Endothelial cell of umbilical vein (primary cell): ENCODE data around the gene SPATA33. TPM values are rescaled to one million over a fixed set of nuclear protein-coding genes. Genes with fewer than 3 reads are reported as not detected.
A peak's percentile ranks its signal among the peaks of the same experiment; 100 is the strongest.

Experiments used
- BruUV-seq: library from RNA; stranded (reverse); fragments of 400-500 nt; replicated peaks from 2 replicates; lab custom pipeline; 2021; lab: Mats Ljungman, UMichigan
- CTCF ChIA-PET: fragments of 300-600, 350-600 bp; sonication (Branson Sonifier 250); formaldehyde crosslinking; loops from one replicate; lab custom pipeline; 2021; ENCODE audit warnings: antibody characterized with exemption, inconsistent platforms; lab: Charles Lee
- POLR2A ChIA-PET: fragments of 300-600, 350-600 bp; sonication (Branson Sonifier 250); formaldehyde crosslinking; loops from one replicate; lab custom pipeline; 2021; ENCODE audit warnings: antibody characterized with exemption, inconsistent platforms; lab: Charles Lee
- DNase-seq: peaks from one replicate; pipeline ENCODE4 v3.0.0-alpha.2; 2011; ENCODE audit warnings: low read depth, low spot score
- FAIRE-seq: peaks from 2 replicates; lab custom pipeline; 2011; peaks lifted over from hg19 to GRCh38; lab: Jason Lieb, UNC
- H2AFZ ChIP-seq: 2 replicates; pipeline ENCODE4 v1.6.0; 2012; ENCODE audit warnings: low read depth, low read length, control low read depth, inconsistent platforms
- H3K27ac ChIP-seq: 2 replicates; pipeline ENCODE4 v1.5.1; 2011; ENCODE audit warnings: low read depth, mild to moderate bottlenecking, control low read depth, low read length, moderate library complexity; ENCODE audit not compliant: insufficient read depth
- H3K27me3 ChIP-seq, 2 experiments: 2 replicates each; pipeline versions ENCODE4 v1.6.0 to v1.6.1; 2011; ENCODE audit warnings: low read length in 2 of 2, mixed read lengths in 1 of 2; ENCODE audit not compliant: control insufficient read depth in 2 of 2, insufficient read depth in 2 of 2
- H3K36me3 ChIP-seq, 2 experiments: 2 replicates in 1 of 2; 3 replicates in 1 of 2; pipeline ENCODE4 v1.5.1; 2011; ENCODE audit warnings: low read length in 2 of 2, mild to moderate bottlenecking in 1 of 2, moderate library complexity in 1 of 2; ENCODE audit not compliant: control insufficient read depth in 2 of 2, insufficient read depth in 2 of 2; ENCODE audit errors: extremely low read depth in 1 of 2
- H3K4me1 ChIP-seq: 3 replicates; pipeline ENCODE4 v1.5.1; 2011; ENCODE audit warnings: mild to moderate bottlenecking, low read length; ENCODE audit not compliant: control insufficient read depth, insufficient read depth; ENCODE audit errors: extremely low read depth
- H3K4me2 ChIP-seq: 2 replicates; pipeline ENCODE4 v1.6.1; 2011; ENCODE audit warnings: low read length, control low read depth, mixed read lengths; ENCODE audit not compliant: insufficient read depth
- H3K4me3 ChIP-seq, 3 experiments: fragments of 200-600 bp in 1 of 3; sonication (generic), shearing (Covaris generic) in 1 of 3; replicated peaks in 1 of 3; 2 replicates each; pipeline ENCODE4 v1.5.1; 2011 to 2016; ENCODE audit warnings: control low read depth in 3 of 3, low read length in 3 of 3, mild to moderate bottlenecking in 2 of 3, inconsistent platforms in 1 of 3, low read depth in 1 of 3, moderate library complexity in 1 of 3; ENCODE audit not compliant: insufficient read depth in 1 of 3
- H3K79me2 ChIP-seq: 2 replicates; pipeline ENCODE4 v1.6.0; 2012; ENCODE audit warnings: low read length, inconsistent platforms; ENCODE audit not compliant: control insufficient read depth, insufficient read depth
- H3K9ac ChIP-seq: replicated peaks from 2 replicates; pipeline ENCODE3; 2011; ENCODE audit warnings: low read length, control low read depth; ENCODE audit not compliant: insufficient read depth; ENCODE audit errors: extremely low read depth
- H3K9me1 ChIP-seq: replicated peaks from 3 replicates; pipeline ENCODE4 v1.6.0; 2011; ENCODE audit warnings: mild to moderate bottlenecking, low read length; ENCODE audit not compliant: control insufficient read depth, insufficient read depth; ENCODE audit errors: extremely low read depth
- H3K9me3 ChIP-seq: replicated peaks from 2 replicates; pipeline ENCODE4 v1.5.1; 2012; ENCODE audit warnings: low read length, inconsistent platforms; ENCODE audit not compliant: control insufficient read depth, insufficient read depth
- H4K20me1 ChIP-seq: replicated peaks from 2 replicates; pipeline ENCODE3; 2011; ENCODE audit warnings: mild to moderate bottlenecking, low read length; ENCODE audit not compliant: control insufficient read depth, insufficient read depth; ENCODE audit errors: extremely low read depth
- EZH2 ChIP-seq: IDR thresholded peaks from 2 replicates; pipeline ENCODE4 v1.6.1; 2012; ENCODE audit warnings: borderline replicate concordance, low read depth, mild to moderate bottlenecking, moderate library complexity, low read length, inconsistent platforms; ENCODE audit not compliant: severe bottlenecking
- FOS ChIP-seq: IDR thresholded peaks from 2 replicates; pipeline ENCODE4 v1.6.1; 2011; ENCODE audit warnings: mild to moderate bottlenecking, low read length, moderate library complexity, borderline replicate concordance; ENCODE audit not compliant: insufficient read depth
- GATA2 ChIP-seq: IDR thresholded peaks from 2 replicates; pipeline ENCODE4 v1.7.0; 2011; ENCODE audit warnings: low read depth, mild to moderate bottlenecking, moderate library complexity, mixed read lengths, low read length; ENCODE audit not compliant: insufficient read length, insufficient read depth
- JUN ChIP-seq: IDR thresholded peaks from 2 replicates; pipeline ENCODE4 v1.6.1; 2011; ENCODE audit warnings: borderline replicate concordance, low read depth; ENCODE audit not compliant: insufficient read length, insufficient read depth
- MAX ChIP-seq: IDR thresholded peaks from 2 replicates; pipeline ENCODE4 v1.6.1; 2011; ENCODE audit not compliant: insufficient read depth, insufficient read length
- MYC ChIP-seq: IDR thresholded peaks from one replicate; pipeline ENCODE4 v1.6.1; 2011; ENCODE audit warnings: mild to moderate bottlenecking, low read depth, low read length
- POLR2A ChIP-seq: IDR thresholded peaks from 2 replicates; pipeline ENCODE4 v1.6.1; 2012; ENCODE audit warnings: low read depth, mild to moderate bottlenecking, control low read depth, low read length
- POLR2AphosphoS5 ChIP-seq: IDR thresholded peaks from 2 replicates; pipeline ENCODE4 v1.6.1; 2012; ENCODE audit warnings: low read depth, mild to moderate bottlenecking, control low read depth, low read length, moderate library complexity; ENCODE audit not compliant: insufficient read depth
- dilution Hi-C: fragments of 300-500 bp; cut with MboI; formaldehyde crosslinking; loops from one replicate; pipeline ENCODE4 v1.15.0; 2019; ENCODE audit warnings: low sequenced_read_pairs; ENCODE audit not compliant: extremely low pct_ligation_motif_present
- intact Hi-C: fragments of 100-400 bp; cut with micrococcal nuclease; formaldehyde crosslinking; loops from one replicate; pipeline ENCODE4 v1.10.0; 2022
- polyA plus RNA-seq, 4 experiments: library from polyadenylated mRNA; depleted of rRNA in 3 of 4; stranded (reverse) in 3 of 4; unstranded in 1 of 4; fragments of >200 nt; gene quantifications; 2 replicates each; pipeline versions ENCODE4 v1.2.1 to v1.2.3, GENCODE V29; 2011 to 2012; ENCODE audit warnings: missing spikeins in 1 of 4
- total RNA-seq: library from RNA; stranded (reverse); gene quantifications from 2 replicates; pipeline ENCODE4 v1.2.3, GENCODE V29; 2021
- TF ChIP-seq, protein P1 (sequence below), 2 donors: IDR thresholded peaks; 1 replicate in 1 of 2; 2 replicates in 1 of 2; pipeline ENCODE4 v1.5.1; 2011; ENCODE audit warnings: low read length in 2 of 2, mild to moderate bottlenecking in 2 of 2, moderate library complexity in 2 of 2, control low read depth in 1 of 2, inconsistent platforms in 1 of 2, low read depth in 1 of 2; ENCODE audit not compliant: insufficient read depth in 1 of 2; ENCODE audit errors: extremely low read depth in 1 of 2

Gene SPATA33
- total and polyA plus RNA-seq, 2 donors (not counting 3 experiments of a cell fraction or from before 2014, with no cell fraction given) = 3.5 to 11.4 TPM

DNA sequence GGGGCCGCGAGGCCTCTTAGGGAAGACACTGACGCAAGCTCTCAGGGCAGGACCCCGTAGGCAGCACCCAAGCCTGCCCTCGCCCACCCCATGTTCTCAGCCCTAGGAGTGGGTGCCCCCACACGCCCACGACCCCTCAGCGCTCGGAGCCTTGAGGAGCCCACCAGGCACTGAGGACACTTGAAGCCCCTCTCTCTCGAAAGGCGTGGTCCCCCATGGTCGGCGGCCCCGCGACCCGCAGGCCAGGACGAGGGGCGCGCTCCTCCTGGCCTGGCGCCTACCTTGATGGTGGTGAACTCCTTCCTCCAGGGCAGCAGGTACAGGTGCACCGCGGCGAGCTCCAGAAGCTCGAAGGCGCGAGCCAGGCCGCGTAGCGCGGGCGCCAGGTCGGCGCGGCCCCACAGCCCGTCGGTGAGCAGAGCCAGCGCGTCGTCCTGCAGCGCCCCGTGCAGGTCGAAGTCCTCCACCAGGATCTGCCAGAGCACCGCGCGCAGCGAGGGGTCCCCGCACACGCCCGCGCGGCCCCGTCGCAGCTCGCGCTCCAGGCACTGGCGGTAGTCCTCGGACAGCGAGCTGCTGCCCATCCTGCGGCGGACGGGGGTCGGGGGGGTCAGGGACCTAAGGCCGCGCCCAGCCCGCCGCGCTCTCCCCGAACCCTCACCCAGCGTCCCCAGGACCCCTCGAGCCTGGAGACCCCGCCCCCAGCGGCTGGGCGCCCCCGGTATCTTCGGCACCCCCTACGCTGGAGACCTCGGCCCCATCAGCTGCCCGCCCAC, 43.2 kb downstream of the SPATA33 start:
- Histone ChIP-seq H3K9ac (peak overlapping the region; percentile 65), H3K4me3 (peak overlapping the region; percentile 7 to 62 (median 27)), H3K4me2 (peak overlapping the region; percentile 49), H2AFZ (peak overlapping the region; percentile 73), H3K9me1 (no peaks in the 10 kb centered on the region), H3K36me3 (peaks cover 0 to under 1% of the 10 kb centered on the region in 2 experiments), H3K9me3 (no peaks in the 10 kb centered on the region), H3K27me3 (no peaks in the 10 kb centered on the region), H3K79me2 (no peaks in the 10 kb centered on the region), H4K20me1 (no peaks in the 10 kb centered on the region), H3K27ac (peak overlapping the region; percentile 26), H3K4me1 (peaks cover 9% of the 10 kb centered on the region)
- CTCF ChIA-PET = interaction anchor here (0.6 to 4.4 kb wide), 20 partner anchors 9 to 209 kb away, joined by 3 to 66 read pairs (median 5); partner anchors contain the start of genes CDK10, FANCA and TCF25
- TF ChIP-seq POLR2A (no peak), JUN (no peak), FOS (no peak), MYC (no peak), POLR2AphosphoS5 (peak; percentile 2), GATA2 (no peak), EZH2 (no peak), MAX (no peak)
- TF ChIP-seq, protein P1, sequence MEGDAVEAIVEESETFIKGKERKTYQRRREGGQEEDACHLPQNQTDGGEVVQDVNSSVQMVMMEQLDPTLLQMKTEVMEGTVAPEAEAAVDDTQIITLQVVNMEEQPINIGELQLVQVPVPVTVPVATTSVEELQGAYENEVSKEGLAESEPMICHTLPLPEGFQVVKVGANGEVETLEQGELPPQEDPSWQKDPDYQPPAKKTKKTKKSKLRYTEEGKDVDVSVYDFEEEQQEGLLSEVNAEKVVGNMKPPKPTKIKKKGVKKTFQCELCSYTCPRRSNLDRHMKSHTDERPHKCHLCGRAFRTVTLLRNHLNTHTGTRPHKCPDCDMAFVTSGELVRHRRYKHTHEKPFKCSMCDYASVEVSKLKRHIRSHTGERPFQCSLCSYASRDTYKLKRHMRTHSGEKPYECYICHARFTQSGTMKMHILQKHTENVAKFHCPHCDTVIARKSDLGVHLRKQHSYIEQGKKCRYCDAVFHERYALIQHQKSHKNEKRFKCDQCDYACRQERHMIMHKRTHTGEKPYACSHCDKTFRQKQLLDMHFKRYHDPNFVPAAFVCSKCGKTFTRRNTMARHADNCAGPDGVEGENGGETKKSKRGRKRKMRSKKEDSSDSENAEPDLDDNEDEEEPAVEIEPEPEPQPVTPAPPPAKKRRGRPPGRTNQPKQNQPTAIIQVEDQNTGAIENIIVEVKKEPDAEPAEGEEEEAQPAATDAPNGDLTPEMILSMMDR (IDR thresholded peaks at IDR 0.05; ENCODE audit: extremely low read depth in 1 of 2, insufficient read depth in 1 of 2, low read depth in 1 of 2, low read length in 2 of 2) = peak; percentile 21 to 45
- BruUV-seq = no TSS peak
- DNase-seq (peak; percentile 49), FAIRE-seq (no peak)
- intact Hi-C loops = loop anchor here (1.0 to 5.0 kb wide), 5 partner anchors 15 to 221 kb away; partner anchors contain the start of genes CDK10, TCF25 and TUBB3
- POLR2A ChIA-PET = interaction anchor here (1.0 kb wide), 1 partner anchor 14 kb away, joined by 5 read pairs; the partner anchor contains the start of gene CDK10
- dilution Hi-C loops = no loop called here
